ENCODE results near the gene C1orf105.

The C1orf105 gene

GRCh38 chr1:172401477-172401876 lies 19.0 kb upstream of the C1orf105 start:
- H3K79me2 ChIP-seq (ENCODE audit: control insufficient read depth, insufficient read depth, low read length, poor library complexity), result no peaks in the 10 kb centered on the region

GRCh38 chr1:172401892-172402291 lies 18.6 kb upstream of the C1orf105 start:
- H3K4me2 ChIP-seq (ENCODE audit: low read length), result no peak overlapping the region
- H2BK5ac ChIP-seq (ENCODE audit: low read depth, low read length, poor library complexity), result no peak overlapping the region
- H3K14ac ChIP-seq (ENCODE audit: low read length), result no peak overlapping the region
- H3K23ac ChIP-seq (ENCODE audit: low read length), result no peak overlapping the region
- H4K8ac ChIP-seq (ENCODE audit: low read depth, low read length), result no peak overlapping the region
- no peak overlapping the region for H3K18ac ChIP-seq (ENCODE audit: low read length)
- no peak overlapping the region for H2AK5ac ChIP-seq (ENCODE audit: low read length)
- no peak overlapping the region for H4K12ac ChIP-seq (ENCODE audit: low read depth, low read length)
- no peaks in the 10 kb centered on the region for H3K27me3 ChIP-seq (ENCODE audit: insufficient read depth, low read length)
- no peaks in the 10 kb centered on the region for H3K36me3 ChIP-seq (ENCODE audit: control insufficient read depth in 1 of 2, insufficient read depth in 2 of 2, low read length in 2 of 2)
- no peak for DNase-seq
- H2AFZ ChIP-seq (ENCODE audit: insufficient read depth, low read length, poor library complexity), result no peak overlapping the region
- H3K4ac ChIP-seq (ENCODE audit: low read depth, low read length), result no peak overlapping the region
- no peak overlapping the region for H2BK12ac ChIP-seq (ENCODE audit: low read length)
- H4K91ac ChIP-seq (ENCODE audit: low read depth, low read length), result no peak overlapping the region
- no peak overlapping the region for H3K9ac ChIP-seq (ENCODE audit: low read length)
- no peak overlapping the region for H3K4me3 ChIP-seq (ENCODE audit: low read depth, low read length)
- peaks cover 0 to 3% of the 10 kb centered on the region in 2 experiments for H3K4me1 ChIP-seq (ENCODE audit: control insufficient read depth in 1 of 2, insufficient read depth in 2 of 2, low read length in 2 of 2)
- H3K79me2 ChIP-seq (ENCODE audit: control insufficient read depth, insufficient read depth, low read length, poor library complexity), result no peaks in the 10 kb centered on the region
- no peak overlapping the region for H3K27ac ChIP-seq (ENCODE audit: low read depth, low read length)
- peaks cover 6% of the 10 kb centered on the region for H3K79me1 ChIP-seq (ENCODE audit: low read length)
- no CpG with 5 or more reads among the region's 5 CpGs for WGBS (ENCODE audit: extremely low coverage, insufficient coverage, insufficient read length)
- no peak overlapping the region for H2BK120ac ChIP-seq (ENCODE audit: insufficient read depth, low read length, poor library complexity)
- H3K9me3 ChIP-seq (ENCODE audit: insufficient read depth, low read depth, low read length), result no peaks in the 10 kb centered on the region

More at GRCh38 chr1:172401477-172401876, 19.0 kb upstream of the C1orf105 start:
- Histone ChIP-seq H2AK5ac (ENCODE audit: low read length) (no peak overlapping the region), H3K18ac (ENCODE audit: low read length) (no peak overlapping the region), H3K9ac (ENCODE audit: low read length) (no peak overlapping the region), H3K4me2 (ENCODE audit: low read length) (no peak overlapping the region), H4K8ac (ENCODE audit: low read depth, low read length) (no peak overlapping the region), H3K4ac (ENCODE audit: low read depth, low read length) (no peak overlapping the region), H3K9me3 (ENCODE audit: insufficient read depth, low read depth, low read length) (no peaks in the 10 kb centered on the region), H3K4me3 (ENCODE audit: low read depth, low read length) (no peak overlapping the region), H3K4me1 (ENCODE audit: control insufficient read depth in 1 of 2, insufficient read depth in 2 of 2, low read length in 2 of 2) (peaks cover 0 to 3% of the 10 kb centered on the region in 2 experiments), H2BK5ac (ENCODE audit: low read depth, low read length, poor library complexity) (no peak overlapping the region), H2BK12ac (ENCODE audit: low read length) (no peak overlapping the region), H4K12ac (ENCODE audit: low read depth, low read length) (no peak overlapping the region), H3K23ac (ENCODE audit: low read length) (no peak overlapping the region), H3K36me3 (ENCODE audit: control insufficient read depth in 1 of 2, insufficient read depth in 2 of 2, low read length in 2 of 2) (no peaks in the 10 kb centered on the region), H3K27ac (ENCODE audit: low read depth, low read length) (no peak overlapping the region), H3K79me1 (ENCODE audit: low read length) (peaks cover 6% of the 10 kb centered on the region), H2BK120ac (ENCODE audit: insufficient read depth, low read length, poor library complexity) (no peak overlapping the region), H3K27me3 (ENCODE audit: insufficient read depth, low read length) (no peaks in the 10 kb centered on the region), H3K14ac (ENCODE audit: low read length) (no peak overlapping the region), H2AFZ (ENCODE audit: insufficient read depth, low read length, poor library complexity) (no peak overlapping the region), H4K91ac (ENCODE audit: low read depth, low read length) (no peak overlapping the region)
- no peak for DNase-seq

GRCh38 chr1:172402878-172403569 lies 17.5 kb upstream of the C1orf105 start:
- no peak for DNase-seq
- Histone ChIP-seq H2AFZ (ENCODE audit: insufficient read depth, low read length, poor library complexity) (no peak overlapping the region), H3K27ac (ENCODE audit: low read depth, low read length) (no peak overlapping the region), H3K4me2 (ENCODE audit: low read length) (no peak overlapping the region), H3K9ac (ENCODE audit: low read length) (no peak overlapping the region), H4K12ac (ENCODE audit: low read depth, low read length) (no peak overlapping the region), H3K23ac (ENCODE audit: low read length) (no peak overlapping the region), H3K4ac (ENCODE audit: low read depth, low read length) (no peak overlapping the region), H4K91ac (ENCODE audit: low read depth, low read length) (no peak overlapping the region), H4K8ac (ENCODE audit: low read depth, low read length) (no peak overlapping the region), H3K79me1 (ENCODE audit: low read length) (peaks cover 6% of the 10 kb centered on the region), H3K4me1 (ENCODE audit: control insufficient read depth in 1 of 2, insufficient read depth in 2 of 2, low read length in 2 of 2) (peaks cover 0 to 3% of the 10 kb centered on the region in 2 experiments), H3K18ac (ENCODE audit: low read length) (no peak overlapping the region), H2AK5ac (ENCODE audit: low read length) (no peak overlapping the region), H3K79me2 (ENCODE audit: control insufficient read depth, insufficient read depth, low read length, poor library complexity) (no peaks in the 10 kb centered on the region), H3K36me3 (ENCODE audit: control insufficient read depth in 1 of 2, insufficient read depth in 2 of 2, low read length in 2 of 2) (no peaks in the 10 kb centered on the region), H2BK120ac (ENCODE audit: insufficient read depth, low read length, poor library complexity) (no peak overlapping the region), H3K27me3 (ENCODE audit: insufficient read depth, low read length) (no peaks in the 10 kb centered on the region), H3K4me3 (ENCODE audit: low read depth, low read length) (no peak overlapping the region), H3K9me3 (ENCODE audit: insufficient read depth, low read depth, low read length) (no peaks in the 10 kb centered on the region), H3K14ac (ENCODE audit: low read length) (no peak overlapping the region), H2BK5ac (ENCODE audit: low read depth, low read length, poor library complexity) (no peak overlapping the region), H2BK12ac (ENCODE audit: low read length) (no peak overlapping the region)
- no CpG with 5 or more reads among the region's 1 CpG for WGBS (ENCODE audit: extremely low coverage, insufficient coverage, insufficient read length)

GRCh38 chr1:172404121-172404520 lies 16.4 kb upstream of the C1orf105 start:
- Histone ChIP-seq H3K27ac (ENCODE audit: low read depth, low read length) (no peak overlapping the region), H3K9me3 (ENCODE audit: insufficient read depth, low read depth, low read length) (no peaks in the 10 kb centered on the region), H4K12ac (ENCODE audit: low read depth, low read length) (no peak overlapping the region), H2AFZ (ENCODE audit: insufficient read depth, low read length, poor library complexity) (no peak overlapping the region), H2AK5ac (ENCODE audit: low read length) (no peak overlapping the region), H4K91ac (ENCODE audit: low read depth, low read length) (no peak overlapping the region), H3K79me2 (ENCODE audit: control insufficient read depth, insufficient read depth, low read length, poor library complexity) (no peaks in the 10 kb centered on the region), H3K4me2 (ENCODE audit: low read length) (no peak overlapping the region), H2BK120ac (ENCODE audit: insufficient read depth, low read length, poor library complexity) (no peak overlapping the region), H3K4ac (ENCODE audit: low read depth, low read length) (no peak overlapping the region), H3K14ac (ENCODE audit: low read length) (no peak overlapping the region), H3K27me3 (ENCODE audit: insufficient read depth, low read length) (no peaks in the 10 kb centered on the region), H3K23ac (ENCODE audit: low read length) (no peak overlapping the region), H3K9ac (ENCODE audit: low read length) (no peak overlapping the region), H3K4me1 (ENCODE audit: control insufficient read depth in 1 of 2, insufficient read depth in 2 of 2, low read length in 2 of 2) (peaks cover 0 to 2% of the 10 kb centered on the region in 2 experiments), H3K79me1 (ENCODE audit: low read length) (peaks cover 6% of the 10 kb centered on the region), H4K8ac (ENCODE audit: low read depth, low read length) (no peak overlapping the region), H3K36me3 (ENCODE audit: control insufficient read depth in 1 of 2, insufficient read depth in 2 of 2, low read length in 2 of 2) (no peaks in the 10 kb centered on the region), H3K18ac (ENCODE audit: low read length) (no peak overlapping the region), H2BK12ac (ENCODE audit: low read length) (no peak overlapping the region), H3K4me3 (ENCODE audit: low read depth, low read length) (no peak overlapping the region), H2BK5ac (ENCODE audit: low read depth, low read length, poor library complexity) (no peak overlapping the region)
- no peak for DNase-seq

All from trophoblast cell (in vitro differentiated cells and primary cell).